GM18909 (cell line): ENCODE results near the gene NR5A2.

Experiments used
- ATAC-seq: cut with Tn5 transposase; IDR thresholded peaks from one replicate; pipeline ENCODE4 v1.9.1; 2021; ENCODE audit warnings: mild to moderate bottlenecking; ENCODE audit not compliant: unreplicated experiment, poor library complexity

The NR5A2 gene

DNA sequence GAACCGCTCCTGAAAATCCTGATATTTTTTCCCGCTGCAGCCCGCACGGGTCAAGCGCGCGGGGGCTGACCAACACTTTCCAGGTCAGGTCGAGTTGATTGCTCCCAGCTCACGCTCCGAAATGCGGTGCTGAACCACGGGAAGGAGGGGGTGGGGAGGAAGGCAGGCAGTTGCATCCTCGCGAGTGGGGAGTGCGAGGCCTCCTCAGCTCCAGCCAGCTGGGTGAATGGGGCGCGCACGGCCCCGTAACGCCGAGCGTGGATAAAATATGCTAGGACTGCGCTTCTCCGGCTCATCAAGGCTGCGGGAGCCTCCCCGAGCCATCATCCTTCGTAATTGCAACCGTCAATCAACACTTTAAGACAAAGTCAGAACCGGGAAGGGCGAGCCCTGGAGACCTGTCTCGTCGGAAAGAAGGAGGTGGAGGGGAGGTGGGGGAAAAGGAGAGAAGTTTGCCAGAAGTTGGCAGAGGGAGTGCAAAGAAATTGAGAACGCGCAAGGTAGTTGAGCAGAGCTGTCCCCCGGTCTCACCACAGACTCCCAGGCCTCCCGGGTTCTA, 8.0 kb downstream of the NR5A2 start:
- no peak for ATAC-seq

DNA sequence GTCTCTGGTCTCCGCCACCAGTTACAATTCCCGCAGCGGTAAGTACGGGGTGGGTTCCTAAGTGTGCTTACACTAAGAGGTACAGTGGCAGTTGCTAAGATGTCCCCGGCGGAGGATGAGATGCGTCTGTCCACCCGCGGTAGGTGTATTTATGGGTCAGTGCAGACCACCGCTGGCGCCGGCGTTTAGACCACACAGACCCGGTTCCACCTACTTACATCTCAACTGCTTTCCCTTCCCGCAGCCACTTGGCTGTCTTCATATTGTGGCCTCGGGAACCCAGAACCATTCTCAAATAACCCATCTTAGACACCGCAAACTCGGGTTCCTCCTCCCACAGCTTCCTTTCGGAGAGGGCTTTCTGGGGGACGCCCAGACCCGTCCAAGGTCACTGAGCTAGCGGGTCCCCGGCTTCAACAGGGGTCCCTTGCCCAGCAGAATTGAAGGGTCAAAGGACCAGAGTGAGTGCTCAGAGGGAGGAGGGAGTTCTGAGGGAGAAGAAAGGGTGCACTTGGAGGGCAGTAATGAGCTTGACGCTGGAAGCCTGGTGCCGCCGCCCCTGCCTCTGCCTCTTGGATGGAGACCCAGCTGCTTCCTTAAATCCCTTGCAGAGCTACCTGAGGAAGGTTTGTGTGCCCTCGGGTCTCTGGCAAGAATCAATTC, 8.6 kb downstream of the NR5A2 start:
- ATAC-seq: no peak

DNA sequence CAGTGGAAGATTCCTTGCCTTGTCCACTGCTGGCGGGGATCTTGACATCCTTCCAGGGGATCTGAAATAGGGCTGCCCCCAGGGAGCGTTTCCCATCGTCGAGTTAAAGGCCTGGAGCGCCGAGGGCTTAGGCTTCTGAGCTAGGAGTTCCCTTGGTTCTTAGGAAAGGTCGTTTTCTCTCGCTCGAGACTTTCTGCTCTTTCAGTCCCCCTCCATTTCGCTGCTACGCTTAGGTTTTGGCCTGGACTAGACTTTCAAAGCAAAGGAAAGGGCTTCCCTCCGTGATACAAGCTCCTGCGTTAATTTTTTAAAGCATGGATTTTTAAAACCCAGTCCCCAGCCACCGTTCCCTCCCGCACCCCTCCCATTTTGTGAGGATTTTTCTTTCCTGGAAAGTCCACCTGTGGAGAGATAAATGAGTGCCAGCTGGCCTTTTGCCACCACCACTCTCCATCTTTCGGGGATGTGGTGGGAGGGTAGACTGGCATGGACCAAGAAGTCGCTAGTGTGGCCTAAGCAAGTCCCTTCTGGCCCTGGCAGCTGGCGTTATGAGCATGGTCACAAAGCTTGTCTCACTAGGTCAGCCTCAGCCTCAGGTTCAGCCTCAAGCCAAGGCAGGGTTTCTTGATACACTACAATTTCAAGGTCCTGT, 9.2 kb downstream of the NR5A2 start:
- no peak for ATAC-seq

DNA sequence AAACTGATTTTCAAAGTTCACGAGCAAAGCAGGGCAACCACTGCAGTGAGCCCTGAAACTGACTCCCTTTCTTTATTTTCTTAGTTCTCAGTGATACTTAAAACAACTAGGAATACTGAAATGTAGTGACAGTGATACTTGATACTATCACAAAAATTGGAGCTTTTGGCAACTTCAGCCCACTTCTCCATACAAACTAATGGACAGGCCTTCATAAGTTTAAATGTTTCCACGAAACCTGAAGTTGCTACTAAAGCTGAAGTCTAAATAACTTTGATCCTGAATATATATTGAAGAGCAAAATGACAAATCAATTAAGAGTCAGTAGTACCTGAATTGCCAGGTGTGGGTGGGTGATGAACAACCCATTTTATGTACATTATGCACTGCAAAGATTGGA, 10.0 kb downstream of the NR5A2 start:
- ATAC-seq: no peak

DNA sequence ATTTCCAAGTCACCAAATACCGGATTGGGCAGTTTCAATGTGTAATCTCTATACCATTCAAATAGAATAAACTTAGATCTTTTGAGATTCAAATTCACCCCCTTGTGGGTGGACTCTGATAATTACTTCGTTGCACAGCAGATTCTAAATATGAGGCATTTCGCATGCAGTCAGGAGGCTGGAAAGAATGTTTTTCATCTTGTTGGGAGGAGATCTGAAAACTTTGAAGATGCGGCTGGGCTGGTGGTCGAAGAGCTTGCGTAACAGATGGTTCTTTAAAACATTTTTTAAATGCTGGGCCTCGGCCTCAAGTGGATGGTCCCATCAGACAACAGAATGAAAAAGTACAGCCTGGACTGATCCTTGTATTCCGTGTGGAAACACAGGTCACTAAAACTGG, 10.4 kb downstream of the NR5A2 start:
- ATAC-seq: no peak

DNA sequence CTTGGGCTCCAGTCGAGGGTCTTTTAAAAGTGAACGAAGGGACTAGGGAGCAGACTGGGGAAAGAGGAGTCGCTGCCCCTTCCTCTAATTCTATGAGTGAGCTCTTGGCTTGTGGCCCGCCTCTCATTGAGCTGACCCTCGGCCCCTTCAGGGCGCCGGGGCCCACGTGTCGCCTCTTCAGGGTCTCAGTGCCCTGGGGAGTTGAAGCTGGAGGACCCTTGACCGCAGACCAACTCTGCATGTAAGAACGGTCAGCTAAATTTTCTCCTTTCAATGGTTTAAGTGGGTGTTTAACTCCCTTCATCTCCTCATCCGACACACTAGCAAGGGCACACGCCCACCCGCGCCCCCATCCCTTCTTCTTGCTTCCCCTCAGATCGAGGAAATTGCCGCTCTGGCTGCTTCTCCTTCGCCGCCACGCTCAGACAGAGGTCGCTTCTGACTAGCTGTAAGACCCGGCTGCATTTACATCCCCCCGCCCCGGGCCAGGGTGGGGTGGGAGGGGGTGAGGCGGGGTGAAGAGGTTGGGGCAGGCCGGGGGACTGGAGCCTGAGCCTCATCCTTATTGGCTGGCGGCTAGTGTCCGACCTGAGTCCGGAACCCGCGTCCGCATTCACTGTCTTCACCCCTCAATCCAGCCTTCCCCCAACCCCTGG, 10.9 kb downstream of the NR5A2 start:
- ATAC-seq: no peak

DNA sequence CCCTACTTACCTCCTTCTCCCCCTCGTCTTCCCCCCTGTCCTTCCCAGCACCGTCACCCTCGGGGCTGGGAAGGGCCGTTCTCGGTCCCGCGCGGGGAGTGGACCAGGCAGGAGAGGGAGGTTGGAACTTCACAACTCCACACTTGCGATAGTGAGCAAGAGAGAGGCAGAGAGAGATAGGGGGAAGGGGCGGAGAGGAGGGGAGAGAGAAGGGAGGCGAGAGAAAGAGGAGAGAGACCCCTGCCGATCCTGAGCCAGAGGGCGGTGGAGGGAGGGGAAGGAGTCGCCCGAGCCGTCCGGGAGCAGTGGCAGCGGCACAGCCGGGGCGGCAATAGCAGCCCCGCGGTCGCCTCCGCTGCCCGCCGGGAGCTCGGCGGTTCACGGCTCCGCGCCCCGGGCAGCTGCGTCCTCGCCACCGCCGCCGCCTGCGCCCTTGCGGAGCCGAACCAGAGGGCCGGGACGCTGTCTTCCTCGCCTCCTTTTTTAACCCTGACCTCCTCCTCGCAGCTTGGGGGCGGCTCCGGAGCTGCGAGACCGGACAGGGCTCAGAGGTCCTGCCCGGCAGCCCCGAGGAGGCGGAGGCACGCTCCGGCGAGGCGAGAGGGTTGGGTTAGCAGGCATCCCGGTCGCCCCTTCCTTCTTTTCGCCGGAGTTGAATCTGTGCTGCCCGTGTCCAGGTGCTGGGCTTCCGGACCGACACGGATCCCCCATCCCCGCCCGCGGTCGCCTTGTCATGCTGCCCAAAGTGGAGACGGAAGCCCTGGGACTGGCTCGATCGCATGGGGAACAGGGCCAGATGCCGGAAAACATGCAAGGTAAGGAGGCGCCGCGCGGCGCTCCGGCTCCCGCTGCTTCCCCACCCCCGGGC, 11.7 kb downstream of the NR5A2 start:
- no peak for ATAC-seq

DNA sequence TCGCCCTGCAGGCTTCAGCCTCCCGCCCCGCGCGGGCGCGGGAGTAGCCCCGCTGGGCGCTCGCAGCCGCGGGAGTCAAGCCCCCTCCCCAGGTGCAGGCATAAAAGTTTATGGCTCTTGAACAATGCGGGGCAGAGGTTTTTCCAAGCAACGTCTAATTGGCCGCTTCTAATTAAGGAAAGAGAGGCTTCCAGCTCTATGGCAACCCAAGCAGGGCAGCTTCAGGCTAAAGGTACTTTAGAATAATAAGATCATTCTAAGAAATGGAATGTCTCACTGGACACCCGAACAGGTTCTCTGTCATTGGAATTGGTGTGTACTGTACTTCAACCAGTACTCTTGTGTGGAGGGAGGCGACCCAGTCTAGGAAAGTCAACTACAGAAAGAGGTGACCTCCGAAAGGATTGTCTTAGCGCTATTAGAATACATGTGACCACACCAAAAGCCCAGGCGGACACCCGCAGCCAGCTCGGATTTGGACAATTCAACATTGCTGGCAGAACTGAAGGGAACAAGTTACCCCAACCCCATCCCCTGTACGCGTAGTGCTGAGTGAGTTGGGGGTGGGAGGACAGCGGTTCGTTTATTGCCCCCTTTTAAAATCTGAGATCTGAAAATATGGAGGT, 12.5 kb downstream of the NR5A2 start:
- no peak for ATAC-seq

DNA sequence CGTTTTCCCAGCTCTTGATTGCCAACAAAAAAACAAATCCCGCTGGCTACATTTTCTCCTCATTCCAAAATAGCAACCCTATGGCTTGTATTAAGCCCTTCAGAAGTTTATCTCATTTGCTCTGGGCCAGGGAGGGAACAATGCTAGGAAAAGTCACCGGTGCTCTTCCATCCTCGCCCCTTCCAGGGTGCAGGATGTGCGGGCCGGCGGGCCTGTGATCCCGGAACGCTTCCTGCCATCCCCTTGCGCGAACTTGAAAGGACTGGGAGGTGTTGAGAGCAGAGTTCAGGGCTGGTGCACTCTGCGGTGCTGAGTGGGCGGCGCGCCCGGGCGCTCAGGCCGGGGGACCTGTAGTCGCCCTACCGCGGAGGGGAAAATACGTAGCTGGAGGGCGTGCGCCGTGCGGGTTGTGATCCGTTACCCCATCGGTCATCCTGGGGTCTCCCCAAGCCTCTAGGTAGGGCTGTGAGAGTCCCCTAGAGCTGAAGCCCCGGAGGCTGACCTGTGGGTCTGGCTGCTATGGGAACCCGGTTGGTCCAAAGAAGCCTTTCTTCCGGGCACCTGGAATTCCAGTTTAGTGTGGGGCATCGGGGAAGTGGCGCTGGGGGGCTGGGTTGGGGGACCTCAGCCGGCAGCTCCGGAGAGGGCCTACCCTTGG, 13.1 kb downstream of the NR5A2 start:
- ATAC-seq: no peak

DNA sequence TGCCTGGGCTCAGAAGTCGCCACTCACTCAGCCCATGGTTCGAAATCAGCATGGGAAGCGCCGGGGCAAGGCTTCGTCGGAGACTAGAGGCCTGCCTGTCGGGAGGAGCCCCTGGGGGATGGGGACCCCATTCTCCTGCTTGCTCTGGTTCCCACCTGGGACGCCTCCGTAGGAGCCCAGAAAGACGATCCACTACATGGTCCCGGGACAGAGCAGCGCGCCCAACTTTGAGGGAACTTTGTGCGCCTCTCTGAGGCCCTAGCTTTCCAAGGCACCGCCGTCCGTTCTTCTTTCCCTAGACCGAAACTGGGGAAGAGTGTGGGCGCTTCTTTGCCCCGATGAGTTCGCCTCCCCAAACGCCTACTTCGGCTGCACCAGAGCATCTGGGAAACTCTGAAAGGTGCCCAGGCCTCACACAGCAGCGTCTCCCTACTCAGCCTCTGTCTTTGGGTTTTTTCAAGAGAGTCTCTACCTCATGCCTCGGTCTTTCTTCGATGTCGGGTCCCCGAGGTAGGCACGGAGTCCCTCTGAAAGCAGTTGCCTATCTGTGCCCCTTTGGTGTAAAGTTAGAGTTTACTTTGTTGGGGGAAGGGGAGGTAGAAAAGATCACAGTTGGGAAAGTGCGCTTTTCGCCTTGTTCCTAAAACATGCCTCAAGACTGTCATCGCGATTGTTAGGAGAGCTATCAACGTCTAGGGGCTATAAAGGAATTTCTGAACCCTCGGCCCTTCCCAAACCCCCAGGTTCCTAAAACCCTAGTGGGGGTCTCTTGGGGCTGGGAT, 14.0 kb downstream of the NR5A2 start:
- no peak for ATAC-seq

DNA sequence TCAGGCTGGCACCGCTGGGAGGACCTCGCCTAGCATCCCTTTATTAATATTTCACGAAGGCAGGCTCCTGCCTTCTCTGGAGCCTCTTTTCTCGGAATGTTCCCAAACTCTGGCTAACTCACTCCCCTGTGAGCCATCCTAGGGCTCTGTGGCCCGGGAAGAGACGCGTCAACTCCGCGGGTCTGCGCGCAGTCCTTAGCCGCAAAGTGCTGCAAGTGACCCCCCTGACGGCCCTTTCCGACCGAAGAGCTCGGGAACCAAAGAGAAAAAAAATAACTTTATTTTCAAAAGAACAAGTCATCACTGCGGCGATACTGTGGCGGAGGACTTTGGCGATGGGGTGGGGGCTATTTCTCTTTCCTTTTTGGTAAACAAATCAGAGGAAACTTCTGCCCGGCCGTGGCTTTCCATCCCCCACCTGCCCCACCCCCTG, 14.6 kb downstream of the NR5A2 start:
- no peak for ATAC-seq

DNA sequence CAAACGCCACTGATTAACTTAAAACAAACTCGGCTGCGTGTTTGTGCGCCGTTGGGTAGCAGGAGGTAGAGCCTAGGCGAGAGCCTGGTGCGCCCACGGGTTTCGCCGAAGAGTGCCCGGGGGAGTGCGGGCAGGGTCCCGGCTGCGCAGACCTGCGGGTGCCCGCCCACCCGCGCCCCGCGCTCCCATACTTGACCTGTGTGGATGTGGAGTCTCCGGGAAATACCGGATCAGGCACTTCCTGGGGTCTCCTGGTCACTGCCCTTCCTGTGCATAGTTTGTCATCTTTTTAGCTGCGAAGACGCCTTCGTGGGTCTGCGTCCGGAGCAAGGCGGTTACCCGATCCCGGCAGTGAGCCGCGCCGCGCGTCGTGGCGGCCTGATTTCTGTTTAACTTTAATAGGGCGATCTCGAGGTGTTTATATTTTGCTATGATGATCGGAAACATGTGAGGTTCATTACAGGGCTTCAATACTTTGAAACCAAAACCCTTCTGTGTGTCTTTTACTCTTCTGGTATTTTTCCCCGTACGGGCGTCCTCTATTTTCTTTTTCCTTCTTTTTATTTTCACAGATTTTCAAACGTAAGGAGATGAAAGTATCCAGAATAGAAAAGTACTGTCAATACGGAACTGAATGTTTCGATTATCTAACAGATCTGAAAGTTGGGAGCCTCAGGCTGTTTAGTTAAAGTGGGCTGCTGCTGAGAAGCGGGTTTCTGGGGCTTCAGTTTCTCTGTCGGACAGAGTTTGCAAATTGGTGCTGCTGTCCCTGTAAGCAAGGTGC, 15.2 kb downstream of the NR5A2 start:
- no peak for ATAC-seq

DNA sequence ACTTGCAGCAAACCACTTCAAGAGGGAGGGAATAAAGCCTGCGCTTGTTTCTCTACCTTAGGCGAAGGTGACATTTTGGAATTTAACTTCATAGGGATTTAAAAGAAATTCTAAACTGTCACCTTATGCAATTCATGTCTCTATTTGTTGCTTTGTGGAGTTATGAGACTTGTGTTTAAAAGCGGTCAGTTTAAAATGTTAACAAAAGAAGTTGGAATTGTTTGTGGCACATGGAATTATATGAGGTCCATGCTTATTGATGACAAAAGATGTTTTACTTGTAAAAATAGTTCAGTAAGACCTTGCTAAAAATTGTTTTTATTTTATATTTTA, 15.8 kb downstream of the NR5A2 start:
- no peak for ATAC-seq

DNA sequence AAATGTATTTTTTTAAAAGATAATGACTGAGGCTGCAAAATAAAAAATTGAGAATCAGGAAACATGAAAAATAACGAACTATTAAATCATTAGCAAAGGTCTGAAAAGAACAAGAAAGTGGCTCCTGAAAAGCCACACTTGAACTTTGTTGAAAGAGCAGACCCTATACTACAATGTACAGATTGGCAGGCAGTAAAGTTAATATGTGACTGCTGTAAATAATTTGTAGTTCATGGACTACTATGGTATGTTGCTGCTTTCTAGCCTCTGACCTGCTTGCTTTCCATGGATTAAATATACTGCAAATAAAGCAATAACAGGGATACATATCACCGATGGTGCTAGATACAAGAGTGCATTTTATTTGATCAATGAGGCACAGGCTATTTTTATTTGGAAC, 18.6 kb downstream of the NR5A2 start:
- no peak for ATAC-seq

DNA sequence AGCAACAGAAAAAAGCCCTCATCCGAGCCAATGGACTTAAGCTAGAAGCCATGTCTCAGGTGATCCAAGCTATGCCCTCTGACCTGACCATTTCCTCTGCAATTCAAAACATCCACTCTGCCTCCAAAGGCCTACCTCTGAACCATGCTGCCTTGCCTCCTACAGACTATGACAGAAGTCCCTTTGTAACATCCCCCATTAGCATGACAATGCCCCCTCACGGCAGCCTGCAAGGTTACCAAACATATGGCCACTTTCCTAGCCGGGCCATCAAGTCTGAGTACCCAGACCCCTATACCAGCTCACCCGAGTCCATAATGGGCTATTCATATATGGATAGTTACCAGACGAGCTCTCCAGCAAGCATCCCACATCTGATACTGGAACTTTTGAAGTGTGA, 20.7 kb downstream of the NR5A2 start:
- no peak for ATAC-seq

DNA sequence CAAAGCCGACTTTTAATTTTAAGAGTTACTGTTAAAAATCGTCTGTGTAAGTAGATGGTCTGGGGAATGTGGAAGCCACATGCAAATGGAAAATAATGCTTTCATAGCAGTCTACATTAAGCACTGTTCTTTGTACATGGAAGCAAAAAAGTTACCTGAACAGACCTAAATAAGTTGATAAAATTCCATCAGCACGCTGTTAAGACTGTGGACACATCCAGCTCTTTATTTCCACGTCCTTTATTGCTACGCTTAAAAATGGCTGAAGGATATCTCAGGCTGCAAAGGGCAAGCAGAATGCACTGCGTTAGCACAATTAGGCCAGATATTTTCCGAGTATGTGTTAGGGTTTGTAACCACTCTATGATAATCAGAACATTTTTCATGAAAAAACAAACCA, 22.3 kb downstream of the NR5A2 start:
- no peak for ATAC-seq

DNA sequence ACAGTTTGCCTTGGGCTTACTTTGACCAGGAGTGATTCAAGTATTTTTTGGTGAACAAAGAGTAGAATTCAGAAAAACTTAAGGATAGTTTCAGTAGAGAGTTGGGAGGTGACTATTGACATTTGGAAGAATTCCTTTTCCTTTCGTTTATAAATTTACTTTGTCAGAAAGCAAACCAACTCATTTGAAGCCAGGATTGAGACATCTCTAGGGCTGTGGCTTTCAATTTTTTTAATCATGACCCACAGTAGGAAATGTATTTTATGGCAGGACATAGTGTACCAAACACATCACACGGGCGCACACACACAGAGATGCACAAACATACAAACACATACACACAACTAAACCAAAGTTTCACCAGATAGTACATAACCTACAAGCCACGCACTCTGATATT, 24.1 kb downstream of the NR5A2 start:
- no peak for ATAC-seq

DNA sequence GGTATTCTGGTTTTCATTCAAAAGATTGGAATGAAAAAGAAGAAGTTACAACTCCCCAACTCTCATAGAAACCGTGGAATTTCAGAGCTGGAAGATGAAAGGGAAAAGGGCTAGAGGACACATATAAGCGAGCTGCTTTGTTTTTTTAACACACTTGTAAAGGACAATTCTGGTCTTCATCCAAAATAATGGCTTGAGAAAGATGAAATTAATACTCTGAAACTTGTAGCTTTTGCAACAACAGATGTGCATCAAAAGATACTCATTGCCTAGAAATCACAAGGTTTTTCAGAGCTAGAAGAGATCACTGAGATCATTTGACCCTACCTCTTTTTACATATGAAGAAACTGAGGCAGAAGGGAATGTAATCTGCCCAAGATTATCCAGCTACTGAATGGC, 25.6 kb downstream of the NR5A2 start:
- ATAC-seq: no peak
